Activated naive CD8-positive, alpha-beta T cell treated with anti-CD3 and anti-CD28 coated beads for 36 hours (primary cell): ENCODE data around the gene RAP2A. TPM values are rescaled to one million over a fixed set of nuclear protein-coding genes. Genes with fewer than 3 reads are reported as not detected.

Experiments
- DNase-seq: peaks from one replicate; pipeline ENCODE4 v3.0.0; 2021
- H3K27ac Mint-ChIP-seq: one replicate; pipeline ENCODE4 v1.8.0; 2022; ENCODE audit warnings: mild to moderate bottlenecking, moderate library complexity, mixed read lengths
- H3K27me3 Mint-ChIP-seq: one replicate; pipeline ENCODE4 v1.8.0; 2022; ENCODE audit warnings: mild to moderate bottlenecking, mixed read lengths
- H3K36me3 Mint-ChIP-seq: one replicate; pipeline ENCODE4 v1.8.0; 2021; ENCODE audit warnings: mild to moderate bottlenecking, mixed read lengths
- H3K4me1 Mint-ChIP-seq: one replicate; pipeline ENCODE4 v1.8.0; 2021; ENCODE audit warnings: mixed read lengths
- H3K4me3 Mint-ChIP-seq: one replicate; pipeline ENCODE4 v1.8.0; 2022; ENCODE audit warnings: mild to moderate bottlenecking, moderate library complexity, mixed read lengths
- H3K9me3 Mint-ChIP-seq: one replicate; pipeline ENCODE4 v1.8.0; 2022; ENCODE audit warnings: mixed read lengths
- total RNA-seq, 2 experiments: library from RNA; stranded (reverse); gene quantifications; one replicate each; pipeline ENCODE4 v1.2.3, GENCODE V29; 2021

RAP2A gene
- total RNA-seq, 2 experiments from 2014 or later, result 16.2 to 18.6 TPM

- Mint-ChIP-seq H3K4me3 (peak overlapping the region; percentile 93), H3K27me3 (no peaks in the 10 kb centered on the region), H3K4me1 (peaks cover 26% of the 10 kb centered on the region), H3K36me3 (peaks cover 8% of the 10 kb centered on the region), H3K9me3 (no peaks in the 10 kb centered on the region), H3K27ac (peak overlapping the region; percentile 95)
- no peak for DNase-seq
Observed at GRCh38 chr13:97432232-97432916, 1.6 kb upstream of the RAP2A start.

- Mint-ChIP-seq H3K4me3 (peak overlapping the region; percentile 93), H3K9me3 (no peaks in the 10 kb centered on the region), H3K4me1 (peaks cover 28% of the 10 kb centered on the region), H3K36me3 (peaks cover 8% of the 10 kb centered on the region), H3K27me3 (no peaks in the 10 kb centered on the region), H3K27ac (peak overlapping the region; percentile 95)
- DNase-seq, result peak; percentile 97
Observed at GRCh38 chr13:97432917-97433726, 847 bp upstream of the RAP2A start.

- H3K27me3 Mint-ChIP-seq, result no peaks in the 10 kb centered on the region
- H3K9me3 Mint-ChIP-seq, result no peaks in the 10 kb centered on the region
- H3K4me3 Mint-ChIP-seq, result peak overlapping the region; percentile 95
- peaks cover 8% of the 10 kb centered on the region for H3K36me3 Mint-ChIP-seq
- peaks cover 28% of the 10 kb centered on the region for H3K4me1 Mint-ChIP-seq
- H3K27ac Mint-ChIP-seq, result peak overlapping the region; percentile 81
- DNase-seq, result peak; percentile 43
Observed at GRCh38 chr13:97434397-97435201, 630 bp downstream of the RAP2A start.

- peaks cover 8% of the 10 kb centered on the region for H3K36me3 Mint-ChIP-seq
- H3K4me1 Mint-ChIP-seq, result peaks cover 28% of the 10 kb centered on the region
- H3K27me3 Mint-ChIP-seq, result no peaks in the 10 kb centered on the region
- peak overlapping the region; percentile 81 for H3K27ac Mint-ChIP-seq
- H3K4me3 Mint-ChIP-seq, result peak overlapping the region; percentile 95
- DNase-seq, result no peak
- H3K9me3 Mint-ChIP-seq, result no peaks in the 10 kb centered on the region
Observed at GRCh38 chr13:97435323-97435722, 1.4 kb downstream of the RAP2A start.

GRCh38 chr13:97435794-97436193, 1.8 kb downstream of the RAP2A start:
- peak overlapping the region; percentile 76 for H3K4me3 Mint-ChIP-seq
- H3K27ac Mint-ChIP-seq, result no peak overlapping the region
- H3K4me1 Mint-ChIP-seq, result peaks cover 28% of the 10 kb centered on the region
- no peaks in the 10 kb centered on the region for H3K9me3 Mint-ChIP-seq
- H3K27me3 Mint-ChIP-seq, result no peaks in the 10 kb centered on the region
- peaks cover 8% of the 10 kb centered on the region for H3K36me3 Mint-ChIP-seq
- no peak for DNase-seq

GRCh38 chr13:97436845-97437244, 2.9 kb downstream of the RAP2A start:
- DNase-seq, result no peak
- Mint-ChIP-seq H3K27ac (no peak overlapping the region), H3K36me3 (peaks cover 8% of the 10 kb centered on the region), H3K4me3 (no peak overlapping the region), H3K9me3 (no peaks in the 10 kb centered on the region), H3K27me3 (no peaks in the 10 kb centered on the region), H3K4me1 (peaks cover 27% of the 10 kb centered on the region)

GRCh38 chr13:97437729-97438128, 3.8 kb downstream of the RAP2A start:
- Mint-ChIP-seq H3K27me3 (no peaks in the 10 kb centered on the region), H3K36me3 (peaks cover 8% of the 10 kb centered on the region), H3K27ac (no peak overlapping the region), H3K4me1 (peaks cover 23% of the 10 kb centered on the region), H3K4me3 (no peak overlapping the region), H3K9me3 (no peaks in the 10 kb centered on the region)
- DNase-seq, result no peak

GRCh38 chr13:97438856-97439595, 5.1 kb downstream of the RAP2A start:
- Mint-ChIP-seq H3K27ac (no peak overlapping the region), H3K9me3 (no peaks in the 10 kb centered on the region), H3K36me3 (peaks cover 8% of the 10 kb centered on the region), H3K4me3 (no peak overlapping the region), H3K4me1 (peaks cover 23% of the 10 kb centered on the region), H3K27me3 (no peaks in the 10 kb centered on the region)
- DNase-seq, result no peak

GRCh38 chr13:97440598-97441170, 6.7 kb downstream of the RAP2A start:
- Mint-ChIP-seq H3K27me3 (no peaks in the 10 kb centered on the region), H3K4me3 (no peak overlapping the region)
- no peak for DNase-seq

GRCh38 chr13:97441368-97441767, 7.4 kb downstream of the RAP2A start:
- no peaks in the 10 kb centered on the region for H3K27me3 Mint-ChIP-seq
- H3K9me3 Mint-ChIP-seq, result no peaks in the 10 kb centered on the region
- H3K27ac Mint-ChIP-seq, result no peak overlapping the region
- H3K4me1 Mint-ChIP-seq, result peaks cover 10% of the 10 kb centered on the region
- no peak for DNase-seq
- H3K36me3 Mint-ChIP-seq, result peaks cover 9% of the 10 kb centered on the region
- no peak overlapping the region for H3K4me3 Mint-ChIP-seq

More at GRCh38 chr13:97440598-97441170, 6.7 kb downstream of the RAP2A start:
- Mint-ChIP-seq H3K9me3 (no peaks in the 10 kb centered on the region), H3K36me3 (peaks cover 8% of the 10 kb centered on the region), H3K27ac (no peak overlapping the region), H3K4me1 (peaks cover 16% of the 10 kb centered on the region)

GRCh38 chr13:97445522-97446187, 11.7 kb downstream of the RAP2A start:
- no peak for DNase-seq
- peaks cover 22% of the 10 kb centered on the region for H3K36me3 Mint-ChIP-seq
- H3K4me3 Mint-ChIP-seq, result no peak overlapping the region
- peaks cover 3% of the 10 kb centered on the region for H3K4me1 Mint-ChIP-seq
- H3K27me3 Mint-ChIP-seq, result no peaks in the 10 kb centered on the region
- H3K27ac Mint-ChIP-seq, result no peak overlapping the region
- H3K9me3 Mint-ChIP-seq, result peaks cover 3% of the 10 kb centered on the region

- no peaks in the 10 kb centered on the region for H3K27me3 Mint-ChIP-seq
- no peak overlapping the region for H3K4me3 Mint-ChIP-seq
- peaks cover 2% of the 10 kb centered on the region for H3K4me1 Mint-ChIP-seq
- H3K9me3 Mint-ChIP-seq, result peaks cover 3% of the 10 kb centered on the region
- H3K27ac Mint-ChIP-seq, result no peak overlapping the region
- peaks cover 22% of the 10 kb centered on the region for H3K36me3 Mint-ChIP-seq
- DNase-seq, result no peak
Observed at GRCh38 chr13:97446448-97446847, 12.5 kb downstream of the RAP2A start.

- H3K4me1 Mint-ChIP-seq, result no peaks in the 10 kb centered on the region
- H3K27me3 Mint-ChIP-seq, result no peaks in the 10 kb centered on the region
- H3K4me3 Mint-ChIP-seq, result no peak overlapping the region
- H3K9me3 Mint-ChIP-seq, result peaks cover 10% of the 10 kb centered on the region
- no peak overlapping the region for H3K27ac Mint-ChIP-seq
- H3K36me3 Mint-ChIP-seq, result peaks cover 28% of the 10 kb centered on the region
- no peak for DNase-seq
Observed at GRCh38 chr13:97448503-97449251, 14.7 kb downstream of the RAP2A start.
